Central memory CD4-positive, alpha-beta T cell (primary cell): ENCODE results near the gene INO80D.

Experiments
- DNase-seq: peaks from one replicate; pipeline ENCODE4 v3.0.0; 2022

The INO80D gene

DNA sequence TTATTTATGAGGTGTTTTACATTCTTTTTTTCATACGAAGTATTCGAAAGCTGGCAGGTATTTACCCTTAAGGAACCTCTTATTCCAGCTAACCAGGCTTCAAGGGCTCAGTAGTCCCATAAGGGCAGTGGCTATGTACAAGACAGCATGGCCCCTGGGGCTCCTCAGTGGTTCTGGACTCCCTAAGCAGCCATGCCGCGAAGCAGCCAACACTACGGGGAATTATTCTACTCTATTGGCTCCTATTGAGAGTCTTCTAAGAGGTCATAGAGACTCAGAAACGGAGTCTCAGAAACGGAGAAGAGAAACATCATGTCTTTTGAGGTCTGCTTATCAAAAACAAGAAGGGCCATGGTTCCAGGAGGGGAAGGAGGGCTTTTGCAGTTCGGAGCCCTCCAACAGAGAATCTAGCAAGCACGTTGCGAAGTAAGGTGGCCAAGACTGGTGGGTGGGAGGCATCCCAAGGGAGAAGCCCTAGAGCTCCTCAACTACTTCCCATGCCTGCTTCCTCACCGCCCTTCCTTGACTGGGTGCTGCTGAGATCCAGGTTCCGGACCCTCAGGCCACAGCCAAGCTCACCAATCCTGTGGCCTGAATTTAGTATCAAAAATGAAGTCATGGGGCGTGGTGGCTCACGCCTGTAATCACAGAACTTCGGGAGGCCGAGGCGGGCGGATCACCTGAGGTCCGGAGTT is 109.7 kb downstream of the INO80D start:
- no peak for DNase-seq

DNA sequence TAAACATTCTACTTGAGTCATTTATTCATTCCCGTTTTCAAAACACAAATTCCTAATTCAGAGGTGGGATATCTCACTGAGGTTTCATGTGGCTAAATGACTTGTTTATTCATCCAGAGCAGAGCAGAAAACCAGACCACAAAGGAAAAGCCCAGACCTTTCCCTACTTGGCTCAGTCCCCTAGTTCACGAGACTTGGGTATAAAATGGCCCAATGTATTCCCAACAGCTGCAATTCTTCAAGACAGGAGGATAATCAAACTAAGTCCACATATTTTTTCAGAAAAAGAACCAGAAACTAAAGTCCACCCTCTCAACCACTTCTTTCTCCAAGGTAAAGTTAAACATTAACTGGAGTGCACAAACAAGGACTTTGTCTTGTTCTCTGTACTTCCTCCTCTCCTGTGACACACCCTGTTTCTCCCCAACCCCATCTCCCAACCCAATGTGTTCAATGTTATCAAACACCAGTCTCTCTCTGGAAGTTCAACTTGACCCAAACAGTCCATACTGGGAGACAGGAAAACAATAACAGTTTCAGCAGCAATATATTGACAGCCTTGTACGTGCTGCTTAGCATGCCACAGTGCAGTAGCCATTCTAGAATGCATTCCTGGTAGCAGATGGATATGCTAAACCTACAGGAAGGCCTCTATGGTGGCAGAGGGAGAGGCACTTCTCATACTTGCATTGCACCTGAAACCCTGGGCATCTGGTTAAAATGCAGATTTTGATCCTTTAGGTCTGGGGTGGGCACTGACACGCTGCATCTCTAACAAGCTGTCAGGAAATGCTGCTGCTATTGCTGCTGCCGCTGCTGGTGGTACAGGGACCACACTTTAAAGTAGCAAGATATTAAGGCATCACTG is 110.7 kb downstream of the INO80D start:
- no peak for DNase-seq

DNA sequence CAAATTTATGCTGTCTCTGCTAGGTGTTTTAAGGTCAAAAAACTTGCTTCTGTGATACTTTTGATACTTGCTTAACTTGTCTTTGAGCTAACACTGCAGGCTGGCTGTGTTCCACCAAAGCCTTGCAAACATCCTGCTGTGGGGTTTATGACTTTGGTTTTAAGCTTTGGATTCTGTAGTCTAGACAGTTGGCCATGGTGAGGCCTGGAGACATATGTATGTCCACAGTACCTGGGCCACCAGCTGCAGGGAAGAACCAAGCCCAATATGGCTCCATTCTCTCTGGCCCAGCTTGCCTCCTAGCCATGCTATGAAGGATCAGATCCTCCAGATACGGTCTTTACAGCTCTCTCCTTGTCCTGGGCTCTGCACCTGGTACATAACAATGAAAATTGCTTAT is 113.9 kb downstream of the INO80D start:
- DNase-seq = no peak

DNA sequence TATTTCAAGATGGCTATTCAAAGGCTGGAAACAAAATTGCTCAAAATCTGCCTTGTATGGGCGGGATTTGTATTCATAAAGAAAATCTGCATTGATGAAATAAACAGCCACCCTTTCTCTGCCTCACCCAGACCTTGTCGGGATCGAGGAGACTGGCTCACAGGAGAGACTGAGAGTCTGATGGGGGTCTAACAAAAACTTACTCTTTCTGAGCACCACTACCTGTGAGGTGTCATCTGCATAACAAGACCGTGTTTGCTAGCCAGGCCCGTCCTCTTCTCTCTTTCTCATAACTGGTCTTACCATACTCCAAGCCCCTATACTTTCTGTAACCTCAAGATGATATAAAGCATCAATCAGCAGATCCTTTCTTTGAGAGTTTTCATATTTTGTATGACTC is 115.6 kb downstream of the INO80D start:
- no peak for DNase-seq

DNA sequence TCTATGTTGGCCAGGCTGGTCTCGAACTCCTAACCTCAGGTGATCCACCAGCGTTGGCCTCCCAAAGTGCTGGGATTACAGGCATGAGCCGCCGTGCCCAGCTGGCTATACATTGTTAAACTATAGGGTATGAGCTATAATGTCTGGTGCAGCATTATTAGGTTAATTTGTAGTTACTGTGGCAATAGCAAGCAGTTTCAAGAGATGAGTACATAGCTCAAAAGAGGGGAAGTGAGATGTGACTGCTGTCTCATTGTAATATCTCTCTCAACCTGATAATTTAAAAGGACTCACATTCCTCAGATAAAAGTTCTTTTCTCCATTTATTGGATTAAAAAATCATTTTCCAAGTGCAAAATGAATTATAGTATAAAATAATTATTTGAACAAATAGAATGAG is 116.4 kb downstream of the INO80D start:
- no peak for DNase-seq

DNA sequence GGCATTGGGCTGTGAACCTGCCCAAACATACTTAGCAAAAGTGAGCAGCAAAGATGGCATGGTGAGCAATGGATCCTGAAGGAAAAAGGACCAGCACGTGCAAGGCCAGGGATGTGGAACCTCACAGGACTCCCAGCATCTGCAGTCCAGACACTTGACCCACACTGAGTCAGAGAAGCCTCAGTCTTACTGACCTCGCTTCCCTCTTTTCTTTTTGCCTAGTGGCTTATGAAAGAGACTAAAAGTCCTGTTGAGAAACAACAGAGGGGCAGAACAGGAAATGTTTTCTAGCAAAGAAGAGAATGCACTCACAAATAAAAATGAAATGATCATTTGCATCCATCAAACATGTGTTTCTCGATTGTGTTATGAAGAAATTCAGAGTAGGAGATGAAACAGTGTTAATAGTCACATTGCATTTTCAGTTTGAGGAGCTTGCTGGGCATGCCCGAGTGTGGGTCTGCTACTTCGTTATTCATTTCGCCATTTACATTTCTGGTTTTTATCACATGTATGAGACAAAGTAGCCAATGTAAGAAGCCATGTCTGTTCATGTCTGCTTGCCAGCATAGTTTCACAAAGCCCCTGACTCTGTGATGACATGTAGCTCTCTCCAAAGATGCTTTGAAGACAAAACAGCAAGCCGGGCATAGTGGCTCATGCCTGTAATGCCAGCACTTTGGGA is 118.4 kb downstream of the INO80D start:
- no peak for DNase-seq

DNA sequence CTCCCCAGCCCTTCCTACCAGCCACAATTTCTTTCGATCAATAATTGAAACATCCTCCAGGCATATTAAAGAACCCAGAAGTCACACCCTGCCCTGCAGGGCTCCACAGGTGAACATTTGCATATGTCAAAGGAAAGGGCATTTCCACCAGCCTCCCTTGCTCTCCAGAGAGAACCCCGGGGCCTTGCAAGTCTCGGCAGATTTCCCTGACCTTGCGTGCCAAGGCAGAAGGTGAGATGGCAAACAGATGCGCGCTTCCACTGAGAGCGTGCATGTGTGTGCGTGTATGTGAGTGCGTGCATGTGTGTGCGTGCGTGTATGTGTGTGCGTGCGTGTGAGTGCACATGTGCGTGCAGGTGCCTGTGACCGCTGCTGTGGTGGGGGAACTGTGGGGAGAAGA is 120.3 kb downstream of the INO80D start:
- DNase-seq = no peak

DNA sequence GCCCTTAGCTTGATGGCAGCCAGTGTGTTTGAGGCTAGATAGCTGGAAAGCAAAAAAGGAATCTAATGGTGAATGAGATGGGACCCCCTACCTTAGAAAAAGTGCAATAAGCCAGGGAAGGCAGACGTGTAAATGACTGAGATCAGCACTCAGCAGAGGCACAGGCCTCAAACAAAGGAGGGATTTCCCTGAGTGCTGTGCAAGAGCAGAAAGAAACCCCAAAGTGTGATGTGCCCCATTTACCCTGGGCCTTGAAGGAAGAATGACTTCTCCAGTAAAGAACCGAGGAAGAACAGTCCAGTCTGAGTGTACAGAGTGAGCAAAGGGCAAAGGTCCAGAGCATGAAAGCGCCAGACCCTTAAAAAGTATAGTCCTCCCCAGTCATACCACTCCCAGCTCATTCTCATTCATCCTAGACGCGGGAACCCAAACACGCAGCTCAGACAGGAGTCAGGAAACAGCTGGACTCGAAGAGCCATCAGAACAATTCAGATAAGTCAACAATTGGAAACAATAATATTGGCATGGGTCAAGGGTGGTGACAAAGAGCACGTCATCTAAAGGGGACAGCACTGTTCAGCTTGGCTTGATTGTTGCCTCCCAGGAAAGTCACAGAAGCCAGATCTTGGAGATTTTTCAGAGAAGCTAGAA is 121.7 kb downstream of the INO80D start:
- no peak for DNase-seq

DNA sequence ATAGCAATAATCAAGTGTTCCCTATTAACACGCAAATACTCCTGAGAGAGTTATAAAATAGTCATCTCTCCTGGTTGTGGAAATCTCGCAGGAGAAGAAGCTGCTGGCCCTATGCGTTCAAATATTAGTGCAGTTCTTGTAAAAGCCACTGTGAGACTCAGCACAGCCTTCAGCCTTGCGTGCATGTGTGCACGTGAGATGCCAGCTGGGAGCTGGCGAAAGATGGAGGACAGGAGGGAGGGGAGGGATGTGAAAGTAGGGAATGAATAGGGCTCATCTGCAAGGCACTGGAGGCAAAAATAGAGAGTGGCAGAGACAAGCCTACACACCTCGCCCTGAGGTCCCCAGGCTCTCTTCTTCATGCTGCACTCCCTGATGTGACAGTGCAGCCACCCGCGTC is 126.5 kb downstream of the INO80D start:
- no peak for DNase-seq

DNA sequence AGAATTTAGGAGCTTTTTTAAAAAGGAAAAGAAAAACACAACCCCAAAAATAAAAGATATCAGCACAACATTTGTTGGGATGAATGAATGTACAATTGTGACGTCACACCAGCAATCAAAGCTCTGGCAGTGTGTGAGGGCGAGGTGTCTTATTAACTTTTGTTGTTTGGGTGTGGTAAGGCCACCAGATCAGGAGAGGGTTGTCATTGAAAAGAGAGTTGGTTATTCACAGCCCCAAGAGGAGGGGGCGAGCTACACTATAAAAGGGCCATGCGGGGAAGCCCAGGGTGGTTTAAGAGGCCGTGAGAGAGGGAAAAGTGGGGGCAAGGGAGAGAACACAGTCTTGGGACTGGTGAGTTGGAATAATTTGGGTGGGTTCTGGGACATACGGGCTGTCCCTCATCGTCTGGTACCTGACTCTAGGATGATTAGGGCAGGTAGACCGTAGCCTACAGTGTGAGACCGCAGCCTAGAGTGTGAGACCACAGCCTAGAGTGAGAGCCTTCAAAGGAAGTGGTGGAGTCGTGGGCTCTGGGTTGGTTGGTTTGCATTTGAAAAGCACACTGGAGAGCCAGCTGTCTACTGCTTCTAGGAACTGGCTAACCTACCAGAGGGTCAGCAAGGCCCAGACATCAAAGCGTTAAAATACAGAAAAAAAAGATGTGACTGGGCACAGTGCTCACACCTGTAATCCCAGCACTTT is 128.4 kb downstream of the INO80D start:
- DNase-seq = no peak

DNA sequence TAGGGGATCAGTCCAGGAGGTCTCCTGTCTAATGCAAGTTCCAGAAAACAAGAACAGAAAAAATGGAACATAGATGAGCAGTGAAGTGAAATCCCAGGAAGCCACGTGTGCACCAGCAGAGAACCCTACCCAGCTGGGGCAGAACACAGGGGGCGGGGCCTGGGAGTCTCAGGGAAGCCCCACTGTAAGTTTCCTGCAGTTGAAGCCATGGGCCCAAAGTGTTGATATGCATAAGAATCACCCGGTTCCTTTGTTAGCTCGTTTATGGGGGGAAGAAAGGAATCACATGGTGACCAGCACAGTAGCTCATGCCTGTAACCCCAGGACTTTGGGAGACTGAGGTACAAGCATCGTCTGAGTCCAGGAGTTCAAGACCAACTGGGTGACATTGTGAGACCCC is 131.3 kb downstream of the INO80D start:
- no peak for DNase-seq

DNA sequence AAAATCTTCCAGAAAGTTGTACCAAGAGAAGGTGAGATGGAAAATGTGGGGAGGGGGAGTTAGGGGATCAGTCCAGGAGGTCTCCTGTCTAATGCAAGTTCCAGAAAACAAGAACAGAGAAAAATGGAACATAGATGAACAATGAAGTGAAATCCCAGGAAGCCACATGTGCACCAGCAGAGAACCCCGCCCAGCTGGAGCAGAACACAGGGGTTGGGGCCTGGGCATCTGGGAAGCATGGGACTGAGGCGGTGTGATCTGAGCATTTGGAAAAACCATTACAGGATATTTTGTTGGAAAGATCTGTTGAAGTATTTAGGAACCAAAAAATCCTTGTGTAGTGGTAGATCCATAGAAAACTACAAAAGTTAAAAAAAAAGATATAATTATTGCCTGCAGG is 133.7 kb downstream of the INO80D start:
- no peak for DNase-seq

DNA sequence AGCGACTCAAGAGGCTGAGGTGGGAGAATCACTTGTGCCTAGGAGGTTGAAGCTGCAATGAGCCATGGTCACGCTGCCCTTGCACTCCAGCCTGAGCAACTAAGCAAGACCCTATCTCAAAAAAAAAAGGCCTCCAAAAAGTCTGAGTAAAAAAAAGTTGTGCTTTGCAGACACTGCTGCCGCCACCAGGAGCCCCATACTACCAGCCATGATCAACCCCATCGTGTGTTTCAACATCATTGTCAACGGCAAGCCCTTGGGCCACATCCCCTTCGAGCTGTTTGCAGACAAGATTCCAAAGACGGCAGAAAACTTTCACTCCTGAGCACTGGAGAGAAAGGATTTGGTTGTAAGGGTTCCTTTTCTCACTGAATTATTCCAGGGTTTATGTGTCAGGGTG is 137.1 kb downstream of the INO80D start:
- DNase-seq = no peak

DNA sequence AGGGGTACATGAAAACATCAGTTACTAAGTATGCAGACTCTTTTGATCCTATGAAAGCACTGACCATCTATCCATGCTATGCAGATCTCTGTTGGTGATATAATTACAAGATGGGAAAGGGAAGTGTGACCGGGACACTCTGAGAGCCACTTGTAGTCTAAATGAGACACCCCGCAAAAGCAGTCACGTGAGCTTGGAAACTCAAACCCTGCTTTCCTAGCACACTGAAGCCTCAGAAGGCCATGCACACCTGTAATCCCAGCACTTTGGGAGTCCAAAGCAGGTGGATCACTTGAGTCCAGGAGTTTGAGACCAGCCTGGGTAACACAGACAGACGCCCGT is 137.5 kb downstream of the INO80D start:
- DNase-seq = no peak

DNA sequence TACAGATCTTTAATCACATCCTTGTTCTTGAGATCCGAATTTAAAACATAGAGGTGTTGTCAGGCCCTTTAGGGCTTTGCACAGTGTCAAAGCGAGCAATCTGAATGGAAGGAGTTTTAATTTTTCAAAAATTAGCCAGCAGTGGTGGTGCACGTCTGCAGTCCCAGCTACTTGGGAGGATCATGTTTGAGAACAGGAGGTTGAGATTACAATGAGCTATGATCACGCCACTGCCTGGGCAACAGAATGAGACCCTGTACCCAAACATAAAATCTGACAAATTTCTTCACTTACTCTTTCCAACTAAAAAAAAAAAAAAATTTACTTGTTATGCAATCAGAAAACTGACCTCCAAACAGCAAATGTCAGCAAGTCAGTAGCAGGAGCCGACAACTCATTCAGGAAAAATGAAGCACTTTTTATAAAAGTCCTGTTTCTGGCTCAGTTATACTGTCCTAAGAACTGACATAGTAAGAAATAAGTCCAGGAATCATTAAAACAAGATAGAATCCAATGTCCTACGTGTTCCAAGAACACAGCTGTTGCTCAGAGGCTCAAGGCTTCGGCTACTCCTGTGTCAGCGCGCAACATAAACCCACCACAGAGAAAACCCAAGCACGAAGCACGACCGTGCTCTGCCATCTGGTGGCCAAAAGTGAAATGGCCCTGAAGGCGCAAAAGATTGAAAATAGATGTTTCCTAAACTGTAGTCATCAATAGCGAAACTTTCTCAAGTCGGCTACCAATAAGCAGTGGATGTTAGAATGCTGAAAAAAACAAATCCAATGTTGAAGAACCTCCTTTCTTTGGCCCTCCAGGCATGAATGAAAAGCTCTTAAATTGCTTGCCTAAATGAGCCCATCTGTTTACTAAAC is 138.1 kb downstream of the INO80D start:
- peak; percentile 20 for DNase-seq

DNA sequence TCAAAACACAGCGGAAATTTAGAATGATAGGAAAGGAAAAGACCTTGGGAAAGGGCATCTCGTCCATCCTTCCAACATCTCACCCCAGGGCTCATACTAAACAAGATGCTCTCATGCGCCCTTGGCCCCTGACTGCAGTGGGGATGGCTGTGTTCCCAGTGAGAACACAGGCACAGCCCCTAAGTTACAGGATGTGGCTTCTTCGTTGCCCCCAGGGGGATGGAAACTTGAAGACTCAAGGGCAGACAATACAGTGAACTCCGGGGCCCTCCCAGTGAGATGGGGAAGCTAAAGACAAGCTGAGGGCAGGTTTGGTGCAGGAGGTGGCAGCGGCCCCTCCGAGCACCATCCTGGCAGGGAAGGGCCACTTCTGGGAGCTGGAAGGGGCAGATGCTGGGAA is 139.7 kb downstream of the INO80D start:
- no peak for DNase-seq
